ENCODE results near the gene AKT1. TPM values are rescaled to one million over a fixed set of nuclear protein-coding genes. Genes with fewer than 3 reads are reported as not detected.
"Not testable (repeated sequence)": the region's sequence is repeated elsewhere in the genome, so short reads cannot be mapped to it uniquely, and the experiment has no call there.

The AKT1 gene
- total RNA-seq, 1 donor from 2014 or later = 151 TPM

- Histone ChIP-seq H3K36me3 (ENCODE audit: control insufficient read depth in 3 of 3, insufficient read depth in 3 of 3, low read length in 3 of 3) (peaks cover under 1 to 15% (median 8%) of the 10 kb centered on the region in 3 donors), H3K27ac (ENCODE audit: low read depth, low read length) (peak overlapping the region; percentile 96), H3K4me3 (ENCODE audit: low read length in 3 of 3) (peak overlapping the region in 1 of 3 donors; percentile 35), H3K9me3 (ENCODE audit: control insufficient read depth in 3 of 3, low read length in 3 of 3) (no peaks in the 10 kb centered on the region), H3K27me3 (ENCODE audit: control insufficient read depth in 3 of 3, insufficient read depth in 3 of 3, low read length in 3 of 3) (no peaks in the 10 kb centered on the region), H3K9ac (ENCODE audit: low read depth in 1 of 3, low read length in 3 of 3) (peak overlapping the region; percentile 46 to 95 (median 83)), H3K4me1 (ENCODE audit: control insufficient read depth in 3 of 3, insufficient read depth in 3 of 3, low read length in 3 of 3) (peaks cover 89 to 97% (median 95%) of the 10 kb centered on the region in 3 donors)
These were observed 62.4 kb downstream of the AKT1 start for GRCh38 chr14:104732931-104733681.

DNA sequence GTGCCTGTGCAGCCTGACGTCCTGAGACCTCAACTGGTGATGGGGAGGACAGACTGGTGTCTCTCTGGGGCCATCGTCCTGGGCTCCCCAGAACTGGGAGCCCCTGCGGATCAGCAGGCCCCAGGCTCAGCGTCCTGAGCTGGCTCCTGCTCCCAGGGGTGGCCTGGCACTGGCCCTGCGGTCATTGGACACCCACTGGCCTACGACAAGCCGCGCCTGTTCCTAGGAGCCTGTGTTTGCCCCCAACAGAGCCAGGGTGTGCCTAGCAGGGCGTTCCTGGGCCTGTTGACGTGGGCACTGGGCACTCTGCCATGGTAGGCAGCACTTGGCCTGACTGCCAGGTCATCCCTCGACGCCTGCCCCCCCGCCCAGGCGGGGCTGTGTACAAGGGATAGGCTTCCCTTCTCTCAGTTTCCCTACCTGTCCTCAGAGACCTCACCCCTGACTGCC lies 63.2 kb downstream of the AKT1 start:
- peaks cover 91 to 97% (median 95%) of the 10 kb centered on the region in 3 donors for H3K4me1 ChIP-seq (ENCODE audit: control insufficient read depth in 3 of 3, insufficient read depth in 3 of 3, low read length in 3 of 3)

GRCh38 chr14:104731320-104732294 lies 63.9 kb downstream of the AKT1 start:
- Histone ChIP-seq H3K27ac (ENCODE audit: low read depth, low read length) (peak overlapping the region; percentile 96), H3K27me3 (ENCODE audit: control insufficient read depth in 3 of 3, insufficient read depth in 3 of 3, low read length in 3 of 3) (no peaks in the 10 kb centered on the region), H3K9ac (ENCODE audit: low read depth in 1 of 3, low read length in 3 of 3) (peak overlapping the region; percentile 46 to 95 (median 80)), H3K4me3 (ENCODE audit: low read length in 3 of 3) (peak overlapping the region in 2 of 3 donors; percentile 34 to 49), H3K36me3 (ENCODE audit: control insufficient read depth in 3 of 3, insufficient read depth in 3 of 3, low read length in 3 of 3) (peaks cover 0 to 9% (median 0%) of the 10 kb centered on the region in 3 donors), H3K9me3 (ENCODE audit: control insufficient read depth in 3 of 3, low read length in 3 of 3) (no peaks in the 10 kb centered on the region), H3K4me1 (ENCODE audit: control insufficient read depth in 3 of 3, insufficient read depth in 3 of 3, low read length in 3 of 3) (peaks cover 91 to 97% (median 95%) of the 10 kb centered on the region in 3 donors)

More for the DNA sequence above, 63.2 kb downstream of the AKT1 start:
- Histone ChIP-seq H3K27me3 (ENCODE audit: control insufficient read depth in 3 of 3, insufficient read depth in 3 of 3, low read length in 3 of 3) (no peaks in the 10 kb centered on the region), H3K9me3 (ENCODE audit: control insufficient read depth in 3 of 3, low read length in 3 of 3) (no peaks in the 10 kb centered on the region), H3K27ac (ENCODE audit: low read depth, low read length) (peak overlapping the region; percentile 96), H3K9ac (ENCODE audit: low read depth in 1 of 3, low read length in 3 of 3) (peak overlapping the region; percentile 46 to 95 (median 80)), H3K36me3 (ENCODE audit: control insufficient read depth in 3 of 3, insufficient read depth in 3 of 3, low read length in 3 of 3) (peaks cover 0 to 13% (median 1%) of the 10 kb centered on the region in 3 donors), H3K4me3 (ENCODE audit: low read length in 3 of 3) (peak overlapping the region in 1 of 3 donors; percentile 8)

- Histone ChIP-seq H3K27ac (ENCODE audit: low read depth, low read length) (peak overlapping the region; percentile 96), H3K9ac (ENCODE audit: low read depth in 1 of 3, low read length in 3 of 3) (peak overlapping the region in 2 of 3 donors; percentile 14 to 60), H3K27me3 (ENCODE audit: control insufficient read depth in 3 of 3, insufficient read depth in 3 of 3, low read length in 3 of 3) (no peaks in the 10 kb centered on the region), H3K9me3 (ENCODE audit: control insufficient read depth in 3 of 3, low read length in 3 of 3) (no peaks in the 10 kb centered on the region), H3K36me3 (ENCODE audit: control insufficient read depth in 3 of 3, insufficient read depth in 3 of 3, low read length in 3 of 3) (peaks cover 0 to 9% (median 0%) of the 10 kb centered on the region in 3 donors), H3K4me3 (ENCODE audit: low read length in 3 of 3) (no peak overlapping the region), H3K4me1 (ENCODE audit: control insufficient read depth in 3 of 3, insufficient read depth in 3 of 3, low read length in 3 of 3) (peaks cover 91 to 97% (median 95%) of the 10 kb centered on the region in 3 donors)
These were observed 65.1 kb downstream of the AKT1 start for GRCh38 chr14:104730487-104730886.

DNA sequence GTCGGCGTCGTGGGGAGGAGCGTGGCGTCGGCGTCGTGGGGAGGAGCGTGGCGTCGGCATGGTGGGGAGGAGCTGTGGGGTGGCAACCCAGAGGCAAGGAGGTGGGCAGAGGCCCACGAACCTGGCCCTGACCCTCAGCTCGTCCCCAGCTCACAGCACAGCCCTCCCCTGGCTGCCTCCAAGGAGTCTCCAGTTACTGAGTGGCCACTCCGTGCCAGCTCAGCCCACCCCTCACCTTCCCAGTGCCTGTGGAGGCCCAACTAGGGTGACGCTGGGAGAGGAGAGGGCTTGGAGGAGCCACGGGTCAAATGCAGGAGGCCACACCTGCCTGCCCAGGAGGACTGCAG lies 65.7 kb downstream of the AKT1 start:
- H3K9ac ChIP-seq (ENCODE audit: low read depth in 1 of 3, low read length in 3 of 3) = peak overlapping the region; percentile 14 to 77 (median 20)
- H3K9me3 ChIP-seq (ENCODE audit: control insufficient read depth in 3 of 3, low read length in 3 of 3) = no peaks in the 10 kb centered on the region
- no peaks in the 10 kb centered on the region for H3K27me3 ChIP-seq (ENCODE audit: control insufficient read depth in 3 of 3, insufficient read depth in 3 of 3, low read length in 3 of 3)
- no peak overlapping the region for H3K4me3 ChIP-seq (ENCODE audit: low read length in 3 of 3)
- H3K36me3 ChIP-seq (ENCODE audit: control insufficient read depth in 3 of 3, insufficient read depth in 3 of 3, low read length in 3 of 3) = peaks cover 0 to 7% (median 0%) of the 10 kb centered on the region in 3 donors
- peaks cover 91 to 97% (median 95%) of the 10 kb centered on the region in 3 donors for H3K4me1 ChIP-seq (ENCODE audit: control insufficient read depth in 3 of 3, insufficient read depth in 3 of 3, low read length in 3 of 3)
- H3K27ac ChIP-seq (ENCODE audit: low read depth, low read length) = peak overlapping the region; percentile 96

DNA sequence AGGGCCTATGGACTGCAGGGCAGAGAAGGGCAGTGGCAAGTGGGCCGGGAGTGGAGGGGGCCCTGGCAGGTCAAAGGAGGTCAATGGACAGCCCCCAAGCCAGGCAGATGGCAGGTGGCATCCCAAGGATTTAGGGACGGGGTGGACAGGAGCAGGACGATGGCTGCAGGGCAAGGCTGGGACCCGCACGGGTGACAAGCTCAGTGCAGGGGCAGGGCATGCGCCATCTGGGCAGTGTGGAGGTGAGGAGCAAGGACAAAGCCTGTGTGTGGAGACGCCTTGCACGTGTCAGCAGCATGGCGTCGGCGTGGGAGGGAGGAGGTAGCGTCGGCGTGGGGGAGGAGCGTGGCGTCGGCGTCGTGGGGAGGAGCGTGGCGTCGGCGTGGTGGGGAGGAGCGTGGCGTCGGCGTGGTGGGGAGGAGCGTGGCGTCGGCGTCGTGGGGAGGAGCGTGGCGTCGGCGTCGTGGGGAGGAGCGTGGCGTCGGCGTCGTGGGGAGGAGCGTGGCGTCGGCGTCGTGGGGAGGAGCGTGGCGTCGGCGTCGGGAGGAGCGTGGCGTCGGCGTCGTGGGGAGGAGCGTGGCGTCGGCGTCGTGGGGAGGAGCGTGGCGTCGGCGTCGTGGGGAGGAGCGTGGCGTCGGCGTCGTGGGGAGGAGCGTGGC lies 66.2 kb downstream of the AKT1 start:
- not testable (repeated sequence) for H3K27me3 ChIP-seq (ENCODE audit: control insufficient read depth in 3 of 3, insufficient read depth in 3 of 3, low read length in 3 of 3); H3K9me3 ChIP-seq (ENCODE audit: control insufficient read depth in 3 of 3, low read length in 3 of 3); H3K36me3 ChIP-seq (ENCODE audit: control insufficient read depth in 3 of 3, insufficient read depth in 3 of 3, low read length in 3 of 3)
- peak overlapping the region; percentile 96 for H3K27ac ChIP-seq (ENCODE audit: low read depth, low read length)
- H3K4me3 ChIP-seq (ENCODE audit: low read length in 3 of 3) = peak overlapping the region in 2 of 3 donors; percentile 30 to 45
- peak overlapping the region in 1 of 3 donors; percentile 98 for H3K9ac ChIP-seq (ENCODE audit: low read depth in 1 of 3, low read length in 3 of 3)
- peaks cover 89 to 96% (median 94%) of the 10 kb centered on the region in 3 donors for H3K4me1 ChIP-seq (ENCODE audit: control insufficient read depth in 3 of 3, insufficient read depth in 3 of 3, low read length in 3 of 3)

DNA sequence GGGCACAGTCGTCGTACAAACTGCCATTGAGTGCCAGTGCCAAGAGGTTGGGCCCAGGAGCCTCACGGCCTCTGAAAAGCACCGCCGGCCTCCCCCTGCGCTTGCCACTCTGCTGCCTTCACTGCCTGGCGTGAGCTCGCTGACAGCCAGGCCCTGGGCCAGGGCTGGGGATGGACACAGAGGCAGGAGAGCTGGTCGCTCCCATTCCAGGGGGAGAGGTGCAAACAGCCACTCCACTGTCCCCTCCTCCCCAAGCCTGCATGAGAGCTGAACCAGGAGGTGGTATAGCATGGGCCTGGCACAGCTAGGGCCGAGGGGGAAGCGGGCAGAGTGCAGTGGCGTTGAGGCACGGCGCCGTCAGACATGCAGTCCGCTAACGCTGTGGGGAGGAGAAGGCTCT lies 66.9 kb downstream of the AKT1 start:
- Histone ChIP-seq H3K27ac (ENCODE audit: low read depth, low read length) (no peak overlapping the region), H3K9ac (ENCODE audit: low read depth in 1 of 3, low read length in 3 of 3) (peak overlapping the region in 2 of 3 donors; percentile 70 to 98), H3K4me1 (ENCODE audit: control insufficient read depth in 3 of 3, insufficient read depth in 3 of 3, low read length in 3 of 3) (peaks cover 85 to 91% (median 89%) of the 10 kb centered on the region in 3 donors), H3K9me3 (ENCODE audit: control insufficient read depth in 3 of 3, low read length in 3 of 3) (no peaks in the 10 kb centered on the region), H3K27me3 (ENCODE audit: control insufficient read depth in 3 of 3, insufficient read depth in 3 of 3, low read length in 3 of 3) (no peaks in the 10 kb centered on the region), H3K36me3 (ENCODE audit: control insufficient read depth in 3 of 3, insufficient read depth in 3 of 3, low read length in 3 of 3) (peaks cover 0 to 7% (median 0%) of the 10 kb centered on the region in 3 donors), H3K4me3 (ENCODE audit: low read length in 3 of 3) (peak overlapping the region in 1 of 3 donors; percentile 45)

DNA sequence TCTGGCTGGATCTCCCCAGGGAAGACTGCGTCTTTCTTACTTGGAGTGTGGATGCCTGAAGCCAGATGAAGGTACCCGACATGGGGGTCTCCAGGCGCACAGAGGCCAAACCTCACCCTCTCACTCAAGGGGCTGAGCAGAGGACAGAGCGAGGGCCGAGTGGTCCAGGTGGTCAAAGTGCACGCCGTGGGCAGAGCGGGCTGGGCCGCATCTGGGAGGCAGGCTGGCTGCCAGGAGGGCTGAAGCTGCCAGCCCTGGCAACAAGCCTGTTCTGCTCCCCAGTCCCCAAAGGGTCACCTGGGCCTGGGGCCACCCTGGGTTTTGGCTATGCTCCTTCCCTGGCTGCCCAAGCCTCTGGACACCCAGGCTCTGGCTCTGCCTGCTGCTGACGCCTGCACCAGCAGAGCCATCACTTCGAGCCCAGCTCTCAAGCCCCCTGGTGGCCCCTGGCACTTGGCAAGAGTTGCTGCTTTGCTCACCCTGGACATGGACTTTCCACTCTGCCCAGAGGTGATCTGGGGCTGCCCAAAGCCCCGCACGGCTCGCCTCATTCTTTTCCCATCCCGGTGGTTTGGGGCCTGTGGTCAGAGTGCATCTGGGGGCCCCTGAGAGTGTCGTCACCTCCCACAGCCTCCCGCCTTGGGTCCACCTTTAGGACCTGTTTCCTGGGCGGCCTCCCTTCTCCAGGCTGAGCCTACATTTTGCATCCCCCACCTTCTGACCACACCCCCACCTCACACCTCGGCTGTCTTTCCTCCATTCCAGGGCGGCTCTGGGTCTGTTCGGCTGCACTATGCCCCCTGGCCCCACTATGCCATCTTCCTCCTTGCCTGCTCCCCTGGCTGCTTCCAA lies 68.7 kb downstream of the AKT1 start:
- peaks cover 0 to 7% (median 0%) of the 10 kb centered on the region in 3 donors for H3K36me3 ChIP-seq (ENCODE audit: control insufficient read depth in 3 of 3, insufficient read depth in 3 of 3, low read length in 3 of 3)
- peak overlapping the region; percentile 91 to 98 (median 92) for H3K9ac ChIP-seq (ENCODE audit: low read depth in 1 of 3, low read length in 3 of 3)
- no peaks in the 10 kb centered on the region for H3K9me3 ChIP-seq (ENCODE audit: control insufficient read depth in 3 of 3, low read length in 3 of 3)
- peak overlapping the region; percentile 98 for H3K27ac ChIP-seq (ENCODE audit: low read depth, low read length)
- H3K4me1 ChIP-seq (ENCODE audit: control insufficient read depth in 3 of 3, insufficient read depth in 3 of 3, low read length in 3 of 3) = peaks cover 84 to 91% (median 87%) of the 10 kb centered on the region in 3 donors
- H3K27me3 ChIP-seq (ENCODE audit: control insufficient read depth in 3 of 3, insufficient read depth in 3 of 3, low read length in 3 of 3) = no peaks in the 10 kb centered on the region
- peak overlapping the region in 2 of 3 donors; percentile 82 to 83 for H3K4me3 ChIP-seq (ENCODE audit: low read length in 3 of 3)
